HG02938 (cell line): ENCODE measurements around the gene MUC7.
"Not testable (repeated sequence)": the region's sequence is repeated elsewhere in the genome, so short reads cannot be mapped to it uniquely, and the experiment has no call there.

ENCODE experiments used
- ATAC-seq: cut with Tn5 transposase; IDR thresholded peaks from one replicate; pipeline ENCODE4 v1.9.1; 2021; ENCODE audit warnings: mild to moderate bottlenecking, moderate library complexity; ENCODE audit not compliant: unreplicated experiment

Gene MUC7

DNA sequence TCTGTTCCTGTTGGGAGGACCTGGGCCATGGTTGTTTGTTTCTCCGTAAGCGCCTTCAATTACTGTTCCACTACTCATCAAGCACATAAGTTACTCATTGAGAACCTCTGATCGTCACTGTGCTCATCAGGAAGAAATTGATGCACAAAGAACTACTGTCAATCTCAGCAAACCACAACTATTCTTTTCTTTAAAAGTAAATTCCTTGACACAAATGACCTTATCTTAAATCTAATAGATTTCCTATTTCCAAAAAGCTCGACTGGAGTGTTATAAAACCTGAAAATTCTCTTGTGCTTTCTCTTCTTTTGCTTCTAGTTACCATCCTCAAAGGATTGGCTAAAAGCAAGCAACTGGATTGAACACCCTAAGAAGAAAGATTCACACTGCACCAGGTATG is at the start of gene MUC7:
Gene MUC7 (plus strand): TSS at position 301 of the 400 bp plus-strand sequence. CDS start 1,825 bp downstream, outside the sequence.
- no peak for ATAC-seq

DNA sequence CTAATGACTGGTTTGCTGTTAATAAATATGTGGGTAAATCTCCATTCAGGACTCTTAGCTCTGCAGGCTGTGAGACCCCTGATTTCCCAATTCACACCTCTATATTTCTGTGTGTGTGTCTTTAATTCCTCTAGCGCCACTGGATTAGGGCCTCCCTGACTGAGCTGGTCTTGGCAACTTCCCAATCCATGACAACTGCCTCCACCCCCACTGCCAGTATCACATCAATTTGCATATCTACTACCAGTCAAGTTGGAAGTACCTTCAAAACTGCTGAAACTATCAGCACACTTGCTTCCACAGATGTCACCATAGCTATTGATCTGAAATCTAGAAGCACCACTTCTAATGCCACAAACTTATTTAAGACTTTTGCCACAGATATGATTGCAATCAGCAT is 46.7 kb upstream of the MUC7 start:
- ATAC-seq = no peak

DNA sequence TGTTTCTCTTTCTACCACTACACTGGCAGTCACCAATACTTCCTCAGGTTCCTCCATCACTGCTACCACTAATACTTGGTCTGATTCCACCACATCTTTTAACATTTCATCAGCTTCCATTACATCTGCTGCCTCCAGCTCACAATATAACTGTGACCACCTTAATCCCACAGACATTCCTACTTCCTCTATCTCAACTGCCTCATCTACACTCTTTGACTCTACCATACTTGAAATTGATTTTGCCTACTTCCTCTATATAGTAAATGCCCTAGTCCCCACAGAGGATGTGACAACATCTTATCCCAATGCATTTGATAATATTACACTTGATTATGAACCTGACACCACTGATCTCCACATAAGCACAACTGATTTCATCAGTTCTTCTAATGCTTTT is 45.2 kb upstream of the MUC7 start:
- ATAC-seq = peak; percentile 52

DNA sequence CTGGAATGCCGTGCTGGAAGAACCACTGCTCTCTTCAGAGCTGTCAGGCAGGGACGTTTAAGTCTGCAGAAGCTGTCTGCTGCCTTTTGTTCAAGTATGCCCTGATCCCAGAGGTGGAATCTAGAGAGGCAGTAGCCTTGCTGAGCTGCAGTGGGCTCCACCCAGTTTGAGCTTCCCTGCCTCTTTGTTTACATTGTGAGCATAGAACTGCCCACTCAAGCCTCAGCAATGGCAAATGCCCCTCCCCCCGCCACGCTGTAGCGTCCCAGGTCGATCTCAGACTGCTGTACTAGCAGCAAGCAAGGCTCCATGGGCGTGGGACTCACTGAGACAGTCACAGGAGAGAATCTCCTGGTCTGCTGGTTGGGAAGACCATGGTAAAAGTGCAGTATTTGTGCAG is 34.8 kb upstream of the MUC7 start:
- ATAC-seq = no peak

DNA sequence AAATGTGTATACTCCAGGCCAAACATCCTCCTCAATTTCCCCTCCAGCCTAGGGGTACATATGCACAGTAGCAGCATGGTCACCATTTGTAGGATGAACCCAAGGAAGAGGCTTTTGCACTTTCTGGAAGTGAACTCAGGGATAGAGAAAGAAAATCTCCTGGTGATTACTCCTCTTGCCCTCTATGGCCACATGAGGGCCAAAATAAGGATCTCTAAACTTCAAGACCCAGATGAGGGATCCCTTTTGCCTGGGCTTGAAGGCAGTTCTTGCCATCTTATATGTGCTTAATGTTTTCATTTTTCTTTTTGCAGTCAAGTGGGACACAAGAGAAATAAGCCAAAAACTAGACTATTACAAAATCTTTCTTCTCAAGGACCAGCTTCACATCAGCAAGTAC is 29.5 kb upstream of the MUC7 start:
- ATAC-seq = no peak

DNA sequence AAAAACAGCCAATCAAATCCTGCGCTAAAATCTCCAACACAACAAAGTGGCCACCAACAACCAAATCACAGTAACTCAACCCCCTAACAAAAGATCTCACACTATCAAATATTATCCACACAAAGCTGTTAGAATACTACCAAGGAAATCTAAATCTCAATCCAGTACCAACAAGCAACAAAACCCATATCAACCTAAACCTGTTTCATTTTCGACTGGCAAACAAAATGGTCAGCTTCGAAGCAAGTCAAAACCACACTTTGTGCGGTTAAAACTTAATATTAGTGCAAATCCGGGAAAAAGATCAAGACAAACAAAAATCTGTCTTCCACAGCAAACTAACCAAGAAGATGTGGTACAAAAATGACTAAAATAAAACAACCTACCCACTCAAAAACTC is 28.7 kb upstream of the MUC7 start:
- ATAC-seq = no peak

DNA sequence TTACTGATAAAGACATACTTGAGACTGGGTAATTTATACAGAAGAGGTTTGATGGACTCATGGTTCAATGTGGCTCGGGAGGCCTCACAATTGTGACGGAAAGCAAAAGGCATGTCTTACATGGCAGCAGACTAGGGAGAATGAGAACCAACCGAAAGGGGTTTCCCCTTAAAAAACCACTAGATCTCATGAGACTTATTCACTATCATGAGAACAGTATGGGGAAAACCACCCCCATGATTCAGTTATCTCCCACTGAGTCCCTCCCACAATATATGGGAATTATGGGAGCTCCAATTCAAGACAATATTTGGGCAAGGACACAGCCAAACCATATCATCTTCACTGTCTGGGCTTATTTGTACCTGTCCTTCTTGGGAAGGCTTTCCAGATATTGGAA is 22.8 kb upstream of the MUC7 start:
- peak; percentile 82 for ATAC-seq

DNA sequence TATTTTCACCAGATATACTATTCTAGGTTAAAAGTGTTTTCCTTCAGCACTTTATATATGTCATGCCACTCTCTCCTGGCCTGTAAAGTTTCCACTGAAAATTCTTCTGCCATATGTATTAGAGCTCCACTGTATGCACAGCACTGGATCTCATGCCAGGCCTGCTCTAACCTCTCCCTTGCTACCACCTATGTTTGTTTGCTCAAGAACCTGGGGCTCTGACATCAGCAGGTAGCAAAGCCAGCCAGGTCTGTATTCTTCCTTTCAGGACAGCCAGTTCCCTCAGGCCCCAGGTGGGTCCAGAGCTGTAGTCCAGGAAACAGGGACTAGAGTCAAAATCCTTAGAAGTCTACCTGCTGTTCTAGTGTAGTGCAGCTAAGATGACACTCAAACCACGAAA is 19.1 kb upstream of the MUC7 start:
- no peak for ATAC-seq

DNA sequence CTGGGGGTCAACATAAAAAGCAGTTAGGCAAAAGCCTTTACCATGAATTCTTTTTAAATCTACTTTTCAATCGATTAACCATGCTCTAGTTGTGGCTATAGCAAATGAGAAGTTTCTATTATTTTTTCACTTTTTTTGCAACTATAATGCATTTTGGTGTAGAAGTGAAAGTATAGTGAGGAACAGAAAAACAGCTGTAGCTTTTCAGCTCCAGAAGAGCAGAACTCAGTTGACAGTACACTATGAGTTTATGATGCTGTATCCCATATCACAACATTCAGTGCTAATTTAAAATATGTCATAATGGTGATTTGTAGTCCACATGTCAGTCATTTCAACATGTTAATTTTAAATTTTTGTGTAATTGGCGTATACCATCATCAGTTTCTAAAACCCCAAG is 8.7 kb upstream of the MUC7 start:
- no peak for ATAC-seq

DNA sequence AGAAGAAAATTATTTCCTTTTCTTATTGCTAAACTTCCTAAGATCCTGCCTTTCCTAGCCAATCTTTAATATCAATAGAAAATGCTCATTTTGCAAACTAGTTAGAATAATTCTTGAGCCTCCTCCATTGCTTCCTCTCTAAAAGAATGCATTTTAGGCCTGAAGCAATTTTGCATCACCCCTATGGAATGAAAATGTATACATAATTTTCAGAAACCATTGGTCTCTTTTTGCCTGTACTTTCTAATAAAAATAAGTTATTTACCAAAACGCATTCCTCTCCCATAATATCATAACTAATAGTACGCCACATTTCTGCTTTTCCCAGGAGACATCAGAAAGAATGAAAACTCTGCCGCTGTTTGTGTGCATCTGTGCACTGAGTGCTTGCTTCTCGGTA is 1.7 kb downstream of the MUC7 start:
- no peak for ATAC-seq

DNA sequence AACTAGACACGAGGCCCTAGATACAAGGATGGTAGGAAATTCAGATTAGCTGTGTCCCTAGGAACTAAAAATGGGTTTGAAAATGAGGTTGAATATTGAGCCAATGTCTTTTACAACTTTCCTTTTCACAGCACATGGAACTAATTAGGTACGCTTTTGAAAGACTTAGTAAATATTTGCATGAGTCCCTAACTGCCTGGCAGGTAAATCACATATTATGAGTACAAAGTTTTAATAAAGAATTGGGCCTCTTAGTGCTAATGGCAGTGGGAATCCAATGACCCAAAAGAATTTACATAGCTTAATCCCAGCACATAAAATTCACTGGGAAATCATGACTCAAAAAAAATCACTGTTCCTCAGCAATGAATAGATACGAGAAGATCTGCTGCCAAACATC is 16.8 kb downstream of the MUC7 start:
- ATAC-seq = no peak

DNA sequence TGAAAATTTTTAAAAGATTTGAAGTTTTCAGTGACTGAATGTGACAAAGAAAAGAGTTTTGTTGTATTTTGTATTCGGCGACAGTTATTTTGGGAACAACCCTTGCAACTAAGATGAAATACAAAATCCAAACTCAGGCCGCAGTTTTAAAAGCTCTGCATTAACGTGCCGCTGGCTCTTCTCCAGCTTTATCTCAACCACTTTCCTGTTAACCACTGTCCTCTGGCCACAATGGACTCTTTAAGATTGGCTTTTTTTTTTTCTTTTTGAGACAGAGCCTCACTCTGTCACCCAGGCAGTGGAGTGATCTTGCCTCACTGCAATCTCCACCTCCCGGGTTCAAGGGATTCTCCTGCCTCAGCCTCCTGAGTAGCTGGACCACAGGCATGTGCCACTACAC is 24.2 kb downstream of the MUC7 start:
- ATAC-seq = no peak

DNA sequence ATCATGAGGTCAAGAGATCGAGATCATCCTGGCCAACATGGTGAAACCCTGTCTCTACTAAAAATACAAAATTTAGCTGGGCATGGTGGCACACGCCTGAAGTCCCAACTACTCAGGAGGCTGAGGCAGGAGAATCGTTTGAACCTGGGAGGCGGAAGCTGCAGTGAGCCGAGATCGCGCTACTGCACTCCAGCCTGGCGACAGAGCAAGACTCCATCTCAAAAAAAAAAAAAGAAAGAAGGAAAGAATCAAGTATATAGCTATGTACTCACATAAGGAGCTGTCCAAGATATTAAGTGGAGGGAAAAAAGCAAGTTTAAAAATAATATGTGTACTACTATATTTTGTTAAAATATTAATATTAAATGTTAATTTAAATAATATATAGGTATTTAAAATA is 29.8 kb downstream of the MUC7 start:
- ATAC-seq = not testable (repeated sequence)

DNA sequence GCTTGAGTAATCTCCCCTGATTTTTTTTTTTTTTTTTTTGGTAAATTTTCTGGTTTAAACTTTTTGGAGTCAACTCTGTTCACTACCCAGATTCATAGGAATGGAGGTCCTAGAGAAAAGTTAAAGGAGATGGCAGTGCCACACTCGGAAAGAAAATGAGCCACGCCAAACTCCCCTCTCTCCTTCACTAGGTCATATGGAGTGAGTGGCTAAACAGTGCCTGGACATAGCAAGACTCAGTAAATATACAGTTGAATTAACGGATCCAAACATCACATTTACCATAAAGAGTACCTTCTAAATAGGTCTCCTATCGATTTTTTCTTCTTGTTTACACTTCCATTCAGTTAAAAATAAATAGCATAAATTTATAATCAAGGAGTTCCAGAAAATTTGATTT is 32.7 kb downstream of the MUC7 start:
- no peak for ATAC-seq

DNA sequence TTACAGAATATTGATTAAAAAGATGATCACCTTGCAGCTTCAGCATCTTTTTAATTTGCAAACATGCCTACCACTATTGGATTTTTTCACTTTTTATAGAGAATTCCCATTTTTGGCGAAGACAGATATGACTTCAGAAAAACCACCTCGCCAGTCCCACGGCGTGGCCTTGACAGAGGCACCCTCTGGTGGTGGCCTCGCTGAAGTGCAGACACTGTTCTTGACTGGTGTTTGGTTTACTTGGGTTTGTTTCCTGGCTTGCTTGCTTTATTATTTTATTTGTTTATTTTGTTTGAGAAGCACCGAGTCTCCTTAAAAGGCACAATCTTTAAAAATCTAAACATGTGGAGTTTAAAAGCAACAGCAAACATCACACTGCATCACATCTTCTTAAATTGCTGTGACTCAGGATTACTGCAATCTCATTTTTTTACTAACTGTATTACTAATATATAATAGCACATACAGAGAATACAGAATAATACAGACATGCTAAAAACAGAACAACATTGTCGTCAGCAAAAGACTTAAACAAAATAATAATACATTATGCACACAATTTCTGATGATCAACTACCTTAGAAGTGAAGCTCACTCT is 33.3 kb downstream of the MUC7 start:
- peak; percentile 90 for ATAC-seq

DNA sequence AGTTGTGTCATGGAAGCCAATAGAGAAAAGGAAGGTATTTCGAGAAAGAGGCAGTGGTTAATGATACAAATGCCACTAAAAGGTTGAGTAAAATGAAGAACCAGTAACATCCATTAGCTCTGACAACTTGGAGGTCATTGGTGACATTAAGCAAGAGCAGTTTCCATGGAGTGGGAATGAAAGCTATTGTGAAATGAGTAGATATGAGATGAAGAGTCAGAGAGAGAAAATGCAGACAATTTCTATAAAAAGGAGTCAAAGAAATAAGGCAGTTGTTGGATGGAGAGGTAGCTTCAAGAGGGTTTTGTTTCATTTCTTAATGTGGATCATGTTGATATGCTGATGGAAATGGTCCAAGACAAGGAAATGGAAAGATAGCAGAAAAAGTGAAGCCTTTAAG is 36.8 kb downstream of the MUC7 start:
- no peak for ATAC-seq

DNA sequence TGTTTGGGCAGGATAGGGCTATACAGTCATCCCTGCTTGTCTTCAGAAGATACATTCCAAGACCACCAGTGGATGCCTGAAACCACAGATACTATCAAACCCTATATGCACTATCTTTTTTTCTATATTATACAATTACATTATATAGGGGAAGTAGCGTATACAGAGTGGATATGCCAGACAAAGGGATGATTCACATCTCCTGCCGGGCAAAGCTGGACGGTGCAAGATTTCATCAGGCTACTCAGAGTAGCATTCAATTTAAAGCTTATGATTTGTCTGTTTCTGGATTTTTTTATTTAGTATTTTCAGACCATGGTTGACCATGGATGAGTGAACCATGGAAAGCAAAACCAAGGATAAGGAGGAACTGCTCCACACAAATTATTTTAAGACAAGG is 39.4 kb downstream of the MUC7 start:
- no peak for ATAC-seq

DNA sequence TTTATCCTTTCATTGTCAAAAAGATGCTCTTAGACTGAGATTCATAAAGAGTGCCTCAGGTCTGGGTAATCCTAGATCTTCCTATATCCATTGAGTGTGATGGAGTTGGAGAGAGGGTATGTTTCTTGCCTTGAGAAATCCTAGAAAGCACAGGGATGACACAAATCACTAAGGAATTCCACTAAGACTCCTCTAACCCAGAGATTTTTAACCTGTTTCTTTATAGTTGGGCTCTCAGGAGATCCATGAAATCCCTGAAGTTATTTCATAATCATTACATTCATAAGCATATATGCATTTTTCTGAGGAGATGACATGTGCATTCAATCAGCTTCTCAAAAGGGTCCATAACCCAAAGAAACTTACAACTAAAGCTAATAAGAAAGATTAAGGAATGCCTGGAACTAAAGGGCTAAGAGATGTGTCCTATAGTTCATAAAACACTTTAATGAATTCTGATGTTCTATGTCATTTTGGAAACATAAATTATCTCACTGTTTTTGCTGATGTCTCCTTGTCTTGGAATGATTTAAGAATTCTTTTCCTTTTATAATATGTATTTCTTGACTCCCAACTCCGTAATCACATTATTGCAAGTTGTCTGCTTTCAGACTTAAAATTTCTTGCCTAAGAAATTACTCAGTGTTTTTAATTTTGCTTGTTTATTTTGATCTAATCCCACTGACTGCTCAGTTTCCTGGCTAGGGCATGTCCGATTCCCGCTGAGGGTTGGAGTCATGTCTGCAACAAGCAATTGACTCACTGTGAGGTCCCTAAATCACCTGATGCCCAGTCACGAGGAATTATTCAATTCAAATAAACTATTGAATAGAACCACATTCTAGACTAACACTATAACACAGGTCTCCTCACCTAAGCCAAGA is 43.6 kb downstream of the MUC7 start:
- no peak for ATAC-seq

DNA sequence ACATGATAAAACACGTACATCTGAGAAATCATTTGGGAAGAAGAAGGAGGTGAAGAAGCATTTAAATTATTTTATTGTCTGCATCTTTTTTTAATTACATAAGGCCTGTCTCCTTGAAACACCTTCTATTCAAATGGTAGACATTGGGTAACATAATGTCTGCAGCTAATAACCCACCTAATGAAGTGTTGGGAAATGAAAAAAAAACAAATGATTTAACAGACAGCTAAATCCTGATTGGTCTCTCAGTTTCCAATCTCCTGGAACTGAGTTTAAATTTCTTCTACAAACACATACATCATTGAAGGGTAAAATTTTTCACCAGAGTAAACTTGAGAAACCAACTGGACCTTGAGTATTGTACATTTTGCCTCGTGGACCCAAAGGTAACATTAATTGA is 46.3 kb downstream of the MUC7 start, which contains the start of gene AMTN:
Gene AMTN (plus strand): TSS at position 301 of the 400 bp plus-strand sequence. CDS start 209 bp downstream, outside the sequence.
- no peak for ATAC-seq

DNA sequence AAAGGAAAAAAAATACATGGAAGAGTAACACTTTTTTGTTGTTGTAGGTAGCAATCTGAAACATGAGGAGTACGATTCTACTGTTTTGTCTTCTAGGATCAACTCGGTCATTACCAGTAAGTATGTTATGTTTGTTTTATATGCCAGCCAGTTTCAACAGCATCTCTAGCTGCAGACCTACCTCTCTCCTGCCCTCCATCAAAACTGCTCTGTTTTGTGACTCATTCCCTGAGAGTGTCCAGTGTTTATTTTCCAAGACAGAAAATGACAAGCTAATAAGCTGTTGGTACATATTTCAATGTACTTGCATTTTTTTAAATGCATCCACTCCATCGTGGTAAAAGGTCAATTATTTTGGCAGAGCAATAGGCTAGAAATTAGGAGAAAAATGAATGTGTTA is 46.7 kb downstream of the MUC7 start:
- ATAC-seq = no peak

DNA sequence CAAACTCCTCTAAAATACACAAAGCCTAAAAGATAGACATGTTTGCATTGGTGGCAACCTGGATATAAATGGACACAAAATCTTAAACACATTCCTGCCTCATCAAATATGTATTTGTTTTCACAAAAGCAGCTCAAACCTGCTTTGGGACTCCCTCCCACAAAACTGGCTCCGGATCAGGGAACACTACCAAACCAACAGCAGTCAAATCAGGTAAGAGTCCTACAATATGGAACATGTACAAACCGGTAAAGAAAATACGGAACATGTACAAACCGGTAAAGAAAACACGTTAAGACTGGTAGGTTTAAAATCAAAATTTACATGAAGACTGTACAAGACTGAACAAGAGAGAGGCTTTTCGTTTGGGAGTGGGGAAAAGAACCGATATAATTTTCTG is 50.6 kb downstream of the MUC7 start:
- no peak for ATAC-seq

DNA sequence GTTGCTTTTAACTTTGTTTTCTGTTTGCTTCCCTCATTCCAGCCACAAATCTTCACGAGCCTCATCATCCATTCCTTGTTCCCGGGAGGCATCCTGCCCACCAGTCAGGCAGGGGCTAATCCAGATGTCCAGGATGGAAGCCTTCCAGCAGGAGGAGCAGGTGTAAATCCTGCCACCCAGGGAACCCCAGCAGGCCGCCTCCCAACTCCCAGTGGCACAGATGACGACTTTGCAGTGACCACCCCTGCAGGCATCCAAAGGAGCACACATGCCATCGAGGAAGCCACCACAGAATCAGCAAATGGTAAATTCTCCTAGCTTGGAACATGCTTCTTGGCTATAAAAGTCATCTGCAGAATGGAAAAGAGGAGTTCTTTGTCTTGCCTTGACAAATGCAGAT is 59.0 kb downstream of the MUC7 start:
- no peak for ATAC-seq
